Endothelial cell of umbilical vein (primary cell): ENCODE measurements around the gene SLC1A4.

ENCODE experiments used
- EZH2 ChIP-seq: IDR thresholded peaks from 2 replicates; pipeline ENCODE4 v1.6.1; 2012; ENCODE audit warnings: borderline replicate concordance, low read depth, mild to moderate bottlenecking, moderate library complexity, low read length, inconsistent platforms; ENCODE audit not compliant: severe bottlenecking
- POLR2A ChIP-seq: IDR thresholded peaks from 2 replicates; pipeline ENCODE4 v1.6.1; 2012; ENCODE audit warnings: low read depth, mild to moderate bottlenecking, control low read depth, low read length
- TF ChIP-seq, protein P1 (sequence below), 2 donors: IDR thresholded peaks; 1 replicate in 1 of 2; 2 replicates in 1 of 2; pipeline ENCODE4 v1.5.1; 2011; ENCODE audit warnings: low read length in 2 of 2, mild to moderate bottlenecking in 2 of 2, moderate library complexity in 2 of 2, control low read depth in 1 of 2, inconsistent platforms in 1 of 2, low read depth in 1 of 2; ENCODE audit not compliant: insufficient read depth in 1 of 2; ENCODE audit errors: extremely low read depth in 1 of 2

- TF ChIP-seq EZH2 (no peak), POLR2A (no peak)
- TF ChIP-seq, protein P1, sequence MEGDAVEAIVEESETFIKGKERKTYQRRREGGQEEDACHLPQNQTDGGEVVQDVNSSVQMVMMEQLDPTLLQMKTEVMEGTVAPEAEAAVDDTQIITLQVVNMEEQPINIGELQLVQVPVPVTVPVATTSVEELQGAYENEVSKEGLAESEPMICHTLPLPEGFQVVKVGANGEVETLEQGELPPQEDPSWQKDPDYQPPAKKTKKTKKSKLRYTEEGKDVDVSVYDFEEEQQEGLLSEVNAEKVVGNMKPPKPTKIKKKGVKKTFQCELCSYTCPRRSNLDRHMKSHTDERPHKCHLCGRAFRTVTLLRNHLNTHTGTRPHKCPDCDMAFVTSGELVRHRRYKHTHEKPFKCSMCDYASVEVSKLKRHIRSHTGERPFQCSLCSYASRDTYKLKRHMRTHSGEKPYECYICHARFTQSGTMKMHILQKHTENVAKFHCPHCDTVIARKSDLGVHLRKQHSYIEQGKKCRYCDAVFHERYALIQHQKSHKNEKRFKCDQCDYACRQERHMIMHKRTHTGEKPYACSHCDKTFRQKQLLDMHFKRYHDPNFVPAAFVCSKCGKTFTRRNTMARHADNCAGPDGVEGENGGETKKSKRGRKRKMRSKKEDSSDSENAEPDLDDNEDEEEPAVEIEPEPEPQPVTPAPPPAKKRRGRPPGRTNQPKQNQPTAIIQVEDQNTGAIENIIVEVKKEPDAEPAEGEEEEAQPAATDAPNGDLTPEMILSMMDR (IDR thresholded peaks at IDR 0.05; ENCODE audit: extremely low read depth in 1 of 2, insufficient read depth in 1 of 2, low read depth in 1 of 2, low read length in 2 of 2): no peak
Measured at GRCh38 chr2:65018141-65018582, 29.0 kb downstream of the SLC1A4 start.
